ENCODE measurements around the gene ITPA.

DNA sequence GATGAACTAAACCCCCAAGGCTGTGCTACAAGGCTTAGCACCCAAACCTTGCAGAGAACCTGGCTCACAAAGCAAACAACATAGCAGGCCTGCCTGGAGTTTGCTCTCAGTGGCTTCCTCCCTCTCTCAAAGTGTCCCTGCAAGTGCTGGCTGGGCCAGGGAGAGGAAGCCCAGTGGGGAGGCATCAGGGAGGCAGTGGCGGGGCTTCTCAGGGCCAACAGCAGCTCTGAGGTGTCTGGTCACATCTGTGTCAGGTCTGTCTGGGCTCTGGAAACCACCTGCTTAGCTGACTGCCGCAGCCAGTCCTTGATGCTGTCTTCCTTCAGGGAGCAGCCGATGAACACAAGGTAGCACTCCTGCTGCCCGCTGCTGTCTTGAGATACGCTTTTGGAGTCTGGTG is 46.4 kb downstream of the ITPA start:
- TF ChIP-seq, protein P1, sequence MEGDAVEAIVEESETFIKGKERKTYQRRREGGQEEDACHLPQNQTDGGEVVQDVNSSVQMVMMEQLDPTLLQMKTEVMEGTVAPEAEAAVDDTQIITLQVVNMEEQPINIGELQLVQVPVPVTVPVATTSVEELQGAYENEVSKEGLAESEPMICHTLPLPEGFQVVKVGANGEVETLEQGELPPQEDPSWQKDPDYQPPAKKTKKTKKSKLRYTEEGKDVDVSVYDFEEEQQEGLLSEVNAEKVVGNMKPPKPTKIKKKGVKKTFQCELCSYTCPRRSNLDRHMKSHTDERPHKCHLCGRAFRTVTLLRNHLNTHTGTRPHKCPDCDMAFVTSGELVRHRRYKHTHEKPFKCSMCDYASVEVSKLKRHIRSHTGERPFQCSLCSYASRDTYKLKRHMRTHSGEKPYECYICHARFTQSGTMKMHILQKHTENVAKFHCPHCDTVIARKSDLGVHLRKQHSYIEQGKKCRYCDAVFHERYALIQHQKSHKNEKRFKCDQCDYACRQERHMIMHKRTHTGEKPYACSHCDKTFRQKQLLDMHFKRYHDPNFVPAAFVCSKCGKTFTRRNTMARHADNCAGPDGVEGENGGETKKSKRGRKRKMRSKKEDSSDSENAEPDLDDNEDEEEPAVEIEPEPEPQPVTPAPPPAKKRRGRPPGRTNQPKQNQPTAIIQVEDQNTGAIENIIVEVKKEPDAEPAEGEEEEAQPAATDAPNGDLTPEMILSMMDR (conservative IDR thresholded peaks at IDR 0.05 in 1 of 2, IDR thresholded peaks at IDR 0.05 in 1 of 2; ENCODE audit: extremely low read depth in 1 of 2, insufficient read depth in 1 of 2, low read depth in 1 of 2, low read length in 2 of 2) = no peak
- no peak for TF ChIP-seq EZH2 (IDR thresholded peaks at IDR 0.05; ENCODE audit: borderline replicate concordance, low read length)
